T-helper 2 cell treated with Interferon-gamma antibody and Interleukin-4, amounts not matched to agents 5 μg/mL and 100 μg/mL, for 36 hours (primary cell): ENCODE data around the gene CA11.

ENCODE experiments used
- DNase-seq: peaks from one replicate; pipeline ENCODE4 v3.0.0; 2021; ENCODE audit warnings: low spot score
- H3K27ac Mint-ChIP-seq: one replicate; pipeline ENCODE4 v1.8.0; 2021; ENCODE audit warnings: mild to moderate bottlenecking, mixed read lengths
- H3K27me3 Mint-ChIP-seq: one replicate; pipeline ENCODE4 v1.8.0; 2021; ENCODE audit warnings: low read depth, mixed read lengths
- H3K36me3 Mint-ChIP-seq: one replicate; pipeline ENCODE4 v1.8.0; 2021; ENCODE audit warnings: low read depth, mixed read lengths
- H3K4me1 Mint-ChIP-seq: one replicate; pipeline ENCODE4 v1.8.0; 2021; ENCODE audit warnings: low read depth, mixed read lengths
- H3K4me3 Mint-ChIP-seq: one replicate; pipeline ENCODE4 v1.8.0; 2022; ENCODE audit warnings: mild to moderate bottlenecking, moderate library complexity, mixed read lengths
- H3K9me3 Mint-ChIP-seq: one replicate; pipeline ENCODE4 v1.8.0; 2021; ENCODE audit warnings: mixed read lengths

CA11 gene

GRCh38 chr19:48624067-48624594, 21.9 kb downstream of the CA11 start:
- peaks cover 32% of the 10 kb centered on the region for H3K4me1 Mint-ChIP-seq
- H3K27ac Mint-ChIP-seq, result peak overlapping the region; percentile 98
- H3K36me3 Mint-ChIP-seq, result peaks cover 27% of the 10 kb centered on the region
- H3K9me3 Mint-ChIP-seq, result no peaks in the 10 kb centered on the region
- no peaks in the 10 kb centered on the region for H3K27me3 Mint-ChIP-seq
- peak; percentile 98 for DNase-seq
- peak overlapping the region; percentile 90 for H3K4me3 Mint-ChIP-seq

GRCh38 chr19:48623556-48624066, 22.4 kb downstream of the CA11 start:
- H3K27ac Mint-ChIP-seq, result peak overlapping the region; percentile 98
- peaks cover 32% of the 10 kb centered on the region for H3K4me1 Mint-ChIP-seq
- peak overlapping the region; percentile 90 for H3K4me3 Mint-ChIP-seq
- DNase-seq, result no peak
- peaks cover 26% of the 10 kb centered on the region for H3K36me3 Mint-ChIP-seq
- H3K27me3 Mint-ChIP-seq, result no peaks in the 10 kb centered on the region
- no peaks in the 10 kb centered on the region for H3K9me3 Mint-ChIP-seq

GRCh38 chr19:48619692-48620585, 26.0 kb downstream of the CA11 start:
- peak overlapping the region; percentile 99 for H3K27ac Mint-ChIP-seq
- H3K4me1 Mint-ChIP-seq, result peaks cover 39% of the 10 kb centered on the region
- H3K9me3 Mint-ChIP-seq, result no peaks in the 10 kb centered on the region
- H3K36me3 Mint-ChIP-seq, result peaks cover 59% of the 10 kb centered on the region
- H3K4me3 Mint-ChIP-seq, result peak overlapping the region; percentile 97
- DNase-seq, result no peak
- H3K27me3 Mint-ChIP-seq, result no peaks in the 10 kb centered on the region

- DNase-seq, result peak; percentile 98
- Mint-ChIP-seq H3K9me3 (no peaks in the 10 kb centered on the region), H3K4me3 (peak within 1 kb of the TSS; percentile 97), H3K27ac (peak within 1 kb of the TSS; percentile 99), H3K4me1 (peaks cover 34% of the 10 kb centered on the region), H3K36me3 (peaks cover 59% of the 10 kb centered on the region), H3K27me3 (no peaks in the 10 kb centered on the region)
Observed at GRCh38 chr19:48618916-48619691, 26.9 kb downstream of the CA11 start, which contains the start of the genes RPL18 and SPHK2. Gene RPL18 (minus strand): TSS chr19:48619178. CDS start chr19:48619143, 35 bp downstream. Gene SPHK2 (plus strand): TSS chr19:48619506. CDS start chr19:48620515, 1,009 bp downstream.

GRCh38 chr19:48618278-48618915, 27.6 kb downstream of the CA11 start:
- H3K27ac Mint-ChIP-seq, result peak overlapping the region; percentile 99
- no peak for DNase-seq
- H3K27me3 Mint-ChIP-seq, result no peaks in the 10 kb centered on the region
- H3K36me3 Mint-ChIP-seq, result peaks cover 53% of the 10 kb centered on the region
- peak overlapping the region; percentile 97 for H3K4me3 Mint-ChIP-seq
- no peaks in the 10 kb centered on the region for H3K9me3 Mint-ChIP-seq
- peaks cover 28% of the 10 kb centered on the region for H3K4me1 Mint-ChIP-seq

- DNase-seq, result no peak
- H3K9me3 Mint-ChIP-seq, result no peaks in the 10 kb centered on the region
- H3K4me3 Mint-ChIP-seq, result peak overlapping the region; percentile 97
- H3K36me3 Mint-ChIP-seq, result peaks cover 49% of the 10 kb centered on the region
- H3K27me3 Mint-ChIP-seq, result no peaks in the 10 kb centered on the region
- peak overlapping the region; percentile 99 for H3K27ac Mint-ChIP-seq
- H3K4me1 Mint-ChIP-seq, result peaks cover 25% of the 10 kb centered on the region
Observed at GRCh38 chr19:48617146-48617937, 28.6 kb downstream of the CA11 start.

GRCh38 chr19:48616491-48617056, 29.4 kb downstream of the CA11 start:
- peaks cover 45% of the 10 kb centered on the region for H3K36me3 Mint-ChIP-seq
- no peaks in the 10 kb centered on the region for H3K9me3 Mint-ChIP-seq
- peaks cover 23% of the 10 kb centered on the region for H3K4me1 Mint-ChIP-seq
- peak overlapping the region; percentile 63 for H3K27ac Mint-ChIP-seq
- H3K4me3 Mint-ChIP-seq, result peak overlapping the region; percentile 97
- DNase-seq, result no peak
- no peaks in the 10 kb centered on the region for H3K27me3 Mint-ChIP-seq

- Mint-ChIP-seq H3K27ac (peak overlapping the region; percentile 63), H3K36me3 (peaks cover 43% of the 10 kb centered on the region), H3K4me3 (peak overlapping the region; percentile 97), H3K9me3 (no peaks in the 10 kb centered on the region), H3K4me1 (peaks cover 23% of the 10 kb centered on the region), H3K27me3 (no peaks in the 10 kb centered on the region)
- DNase-seq, result no peak
Observed at GRCh38 chr19:48616041-48616436, 29.9 kb downstream of the CA11 start.

- Mint-ChIP-seq H3K4me3 (peak overlapping the region; percentile 12), H3K4me1 (peaks cover 23% of the 10 kb centered on the region), H3K9me3 (no peaks in the 10 kb centered on the region), H3K27me3 (no peaks in the 10 kb centered on the region), H3K36me3 (peaks cover 43% of the 10 kb centered on the region), H3K27ac (peak overlapping the region; percentile 49)
- no peak for DNase-seq
Observed at GRCh38 chr19:48615231-48616040, 30.6 kb downstream of the CA11 start.

GRCh38 chr19:48614436-48615230, 31.4 kb downstream of the CA11 start, which contains the start of gene FAM83E:
Gene FAM83E (minus strand): TSS chr19:48615076. CDS start chr19:48613372, 1,704 bp downstream.
- H3K4me1 Mint-ChIP-seq, result peaks cover 15% of the 10 kb centered on the region
- peak within 1 kb of the TSS; percentile 49 for H3K27ac Mint-ChIP-seq
- no peak for DNase-seq
- peaks cover 39% of the 10 kb centered on the region for H3K36me3 Mint-ChIP-seq
- H3K9me3 Mint-ChIP-seq, result no peaks in the 10 kb centered on the region
- H3K4me3 Mint-ChIP-seq, result peak within 1 kb of the TSS; percentile 12
- no peaks in the 10 kb centered on the region for H3K27me3 Mint-ChIP-seq

GRCh38 chr19:48613852-48614435, 32.0 kb downstream of the CA11 start:
- Mint-ChIP-seq H3K36me3 (peaks cover 37% of the 10 kb centered on the region), H3K4me3 (no peak overlapping the region), H3K4me1 (peaks cover 13% of the 10 kb centered on the region), H3K27me3 (no peaks in the 10 kb centered on the region), H3K27ac (no peak overlapping the region), H3K9me3 (no peaks in the 10 kb centered on the region)
- DNase-seq, result no peak
